Measurements from ENCODE around the gene GLDN. TPM values are rescaled to one million over a fixed set of nuclear protein-coding genes. Genes with fewer than 3 reads are reported as not detected.

GLDN gene
- total RNA-seq, 4 donors from 2014 or later: 0.77 to 11.8 (median 3.7) TPM

DNA sequence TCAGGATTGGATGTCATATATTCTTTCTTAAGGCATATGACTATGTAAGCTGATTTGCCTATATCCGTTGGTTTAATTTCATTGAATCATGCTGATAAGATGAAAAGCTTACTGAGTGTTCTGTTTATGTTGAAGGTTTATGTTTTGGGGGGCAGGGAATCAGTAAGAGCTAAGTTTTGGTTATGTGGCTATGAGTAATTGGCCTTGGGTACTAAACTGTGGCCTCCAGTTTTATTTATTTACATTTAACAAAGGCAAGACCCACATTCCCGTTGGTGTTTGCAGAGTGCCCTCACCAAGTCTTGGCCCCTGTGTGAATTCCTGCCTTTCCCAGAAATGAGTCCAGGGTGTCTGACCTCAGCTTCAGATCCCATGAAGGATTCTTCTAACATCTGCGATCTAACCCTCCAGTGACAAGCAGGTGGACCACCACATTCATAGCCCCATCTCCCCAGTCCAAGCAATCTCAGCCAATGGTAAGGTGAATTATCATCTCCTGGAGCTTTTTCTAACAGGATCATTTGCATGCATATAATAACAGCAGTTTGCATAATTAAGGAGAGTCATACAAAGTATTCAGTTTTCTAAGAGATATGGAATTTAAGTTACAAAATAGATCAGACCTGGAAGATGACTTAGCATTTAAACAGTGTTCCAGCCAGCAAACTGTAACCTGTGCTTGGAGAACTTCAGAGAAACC, 27.4 kb downstream of the GLDN start:
- intact Hi-C loops (cut with DNase I; ENCODE audit: low total_unique reads): no loop called here
- H3K9me3 ChIP-seq: no peaks in the 10 kb centered on the region
- no peaks in the 10 kb centered on the region for H3K27me3 ChIP-seq
- H3K4me1 ChIP-seq: no peaks in the 10 kb centered on the region
- no peak for DNase-seq
- no peak for TF ChIP-seq POLR2A (IDR thresholded peaks at IDR 0.05)
- TF ChIP-seq, protein P1, sequence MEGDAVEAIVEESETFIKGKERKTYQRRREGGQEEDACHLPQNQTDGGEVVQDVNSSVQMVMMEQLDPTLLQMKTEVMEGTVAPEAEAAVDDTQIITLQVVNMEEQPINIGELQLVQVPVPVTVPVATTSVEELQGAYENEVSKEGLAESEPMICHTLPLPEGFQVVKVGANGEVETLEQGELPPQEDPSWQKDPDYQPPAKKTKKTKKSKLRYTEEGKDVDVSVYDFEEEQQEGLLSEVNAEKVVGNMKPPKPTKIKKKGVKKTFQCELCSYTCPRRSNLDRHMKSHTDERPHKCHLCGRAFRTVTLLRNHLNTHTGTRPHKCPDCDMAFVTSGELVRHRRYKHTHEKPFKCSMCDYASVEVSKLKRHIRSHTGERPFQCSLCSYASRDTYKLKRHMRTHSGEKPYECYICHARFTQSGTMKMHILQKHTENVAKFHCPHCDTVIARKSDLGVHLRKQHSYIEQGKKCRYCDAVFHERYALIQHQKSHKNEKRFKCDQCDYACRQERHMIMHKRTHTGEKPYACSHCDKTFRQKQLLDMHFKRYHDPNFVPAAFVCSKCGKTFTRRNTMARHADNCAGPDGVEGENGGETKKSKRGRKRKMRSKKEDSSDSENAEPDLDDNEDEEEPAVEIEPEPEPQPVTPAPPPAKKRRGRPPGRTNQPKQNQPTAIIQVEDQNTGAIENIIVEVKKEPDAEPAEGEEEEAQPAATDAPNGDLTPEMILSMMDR (IDR thresholded peaks at IDR 0.05): no peak
- H3K4me3 ChIP-seq: no peak overlapping the region
- no peak overlapping the region for H3K27ac ChIP-seq
- H3K36me3 ChIP-seq: no peaks in the 10 kb centered on the region

DNA sequence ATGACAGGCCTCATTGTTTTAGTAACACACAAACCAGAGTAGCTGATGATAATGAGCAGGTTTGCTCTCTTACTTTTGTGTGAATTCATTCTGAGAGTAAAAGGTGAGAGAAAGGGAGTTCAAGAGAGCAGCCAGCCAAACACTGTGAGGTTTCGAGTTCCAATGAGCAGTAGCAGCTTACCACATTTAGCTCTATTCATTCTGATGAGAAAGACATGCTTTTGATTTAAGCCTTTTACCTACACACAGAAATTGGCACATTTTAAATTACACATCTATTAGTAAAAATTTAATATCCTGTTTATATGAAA, 28.0 kb downstream of the GLDN start:
- Histone ChIP-seq H3K27ac (no peak overlapping the region), H3K4me1 (no peaks in the 10 kb centered on the region), H3K27me3 (no peaks in the 10 kb centered on the region), H3K36me3 (no peaks in the 10 kb centered on the region), H3K4me3 (no peak overlapping the region), H3K9me3 (no peaks in the 10 kb centered on the region)
- intact Hi-C loops (cut with DNase I; ENCODE audit: low total_unique reads): no loop called here
- TF ChIP-seq, protein P1 (IDR thresholded peaks at IDR 0.05): no peak
- no peak for TF ChIP-seq POLR2A (IDR thresholded peaks at IDR 0.05)
- no peak for DNase-seq

DNA sequence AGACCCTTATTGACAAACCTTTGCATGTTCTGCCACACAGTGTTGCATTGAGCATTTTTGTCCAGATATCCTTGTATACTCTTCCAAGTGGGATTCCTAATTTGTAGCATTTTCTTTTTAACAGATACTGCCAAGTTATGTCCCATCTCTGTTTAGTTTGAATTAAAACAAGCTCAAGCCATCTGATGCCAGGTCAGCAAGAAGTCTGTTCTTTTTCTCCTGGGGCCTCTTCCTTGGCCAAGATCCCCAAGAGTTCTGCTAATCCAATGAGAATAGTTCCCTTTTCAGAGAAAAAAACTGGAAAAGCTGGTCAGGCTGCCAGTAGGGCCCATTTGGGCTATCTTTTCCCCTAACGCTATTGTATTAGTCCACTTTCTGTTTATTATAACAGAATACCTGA, 29.8 kb downstream of the GLDN start:
- H3K36me3 ChIP-seq: no peaks in the 10 kb centered on the region
- no peaks in the 10 kb centered on the region for H3K27me3 ChIP-seq
- intact Hi-C loops (cut with DNase I; ENCODE audit: low total_unique reads): no loop called here
- H3K9me3 ChIP-seq: no peaks in the 10 kb centered on the region
- no peaks in the 10 kb centered on the region for H3K4me1 ChIP-seq
- H3K27ac ChIP-seq: no peak overlapping the region
- TF ChIP-seq, protein P1 (IDR thresholded peaks at IDR 0.05): no peak
- TF ChIP-seq POLR2A (IDR thresholded peaks at IDR 0.05): no peak
- H3K4me3 ChIP-seq: no peak overlapping the region
- DNase-seq: no peak

DNA sequence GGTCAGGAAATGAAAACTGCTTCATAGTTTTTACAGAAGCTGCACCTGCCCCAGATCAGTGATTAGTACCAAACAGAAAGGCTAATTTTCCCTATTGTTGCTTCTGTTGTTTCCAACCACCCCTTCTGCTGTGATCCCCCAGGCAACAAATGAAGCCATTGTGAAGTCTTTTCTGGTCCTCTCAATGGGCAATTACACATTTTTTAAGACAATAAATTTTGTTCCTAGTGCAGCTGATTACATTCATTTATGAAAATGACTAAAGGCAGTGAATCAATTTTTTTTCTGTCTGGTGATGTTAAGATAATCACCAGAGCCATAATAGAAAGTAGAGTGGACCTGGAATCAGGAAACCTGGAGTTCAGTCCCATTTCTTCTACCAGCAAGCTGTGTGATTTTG, 32.7 kb downstream of the GLDN start:
- H3K36me3 ChIP-seq: no peaks in the 10 kb centered on the region
- no peaks in the 10 kb centered on the region for H3K27me3 ChIP-seq
- intact Hi-C loops (cut with DNase I; ENCODE audit: low total_unique reads): no loop called here
- no peak for DNase-seq
- H3K9me3 ChIP-seq: no peaks in the 10 kb centered on the region
- no peak overlapping the region for H3K4me3 ChIP-seq
- no peaks in the 10 kb centered on the region for H3K4me1 ChIP-seq
- TF ChIP-seq, protein P1 (IDR thresholded peaks at IDR 0.05): no peak
- TF ChIP-seq POLR2A (IDR thresholded peaks at IDR 0.05): no peak
- no peak overlapping the region for H3K27ac ChIP-seq

DNA sequence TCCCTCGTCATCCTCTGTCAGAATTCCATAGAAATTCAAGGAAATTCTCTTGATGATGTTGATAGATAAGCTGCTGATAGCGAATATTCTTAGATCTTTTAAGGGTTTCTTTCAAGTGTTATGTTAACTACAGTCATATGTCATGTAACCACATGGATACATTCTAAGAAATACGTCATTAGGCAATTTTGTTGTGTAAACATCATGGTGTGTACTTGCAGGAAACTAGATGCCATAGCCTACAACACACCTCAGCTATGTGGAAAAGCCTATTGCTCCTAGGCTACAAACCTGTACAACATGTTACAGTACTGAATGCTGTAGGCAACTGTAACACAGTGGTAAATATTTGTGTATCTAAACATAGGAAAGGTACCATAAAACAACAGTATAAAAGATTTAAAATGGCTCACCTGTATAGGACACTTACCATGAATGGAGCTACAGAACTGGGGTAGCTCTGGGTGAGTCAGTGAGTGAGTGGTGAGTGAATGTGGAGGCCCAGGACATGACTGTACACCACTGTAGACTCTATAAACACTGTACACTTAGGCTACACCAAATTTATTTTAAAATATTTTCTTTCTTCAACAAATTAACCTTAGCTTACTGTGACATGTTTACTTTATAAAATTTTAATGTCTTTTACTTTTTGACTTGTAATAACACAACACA, 34.6 kb downstream of the GLDN start:
- Histone ChIP-seq H3K4me3 (no peak overlapping the region), H3K36me3 (no peaks in the 10 kb centered on the region), H3K4me1 (no peaks in the 10 kb centered on the region), H3K9me3 (no peaks in the 10 kb centered on the region), H3K27ac (no peak overlapping the region), H3K27me3 (no peaks in the 10 kb centered on the region)
- no peak for TF ChIP-seq POLR2A (IDR thresholded peaks at IDR 0.05)
- TF ChIP-seq, protein P1 (IDR thresholded peaks at IDR 0.05): no peak
- intact Hi-C loops (cut with DNase I; ENCODE audit: low total_unique reads): no loop called here
- no peak for DNase-seq
